ENCODE results near the gene SHISA9.

The SHISA9 gene

GRCh38 chr16:13158427-13158826 is 257.0 kb downstream of the SHISA9 start:
- Histone ChIP-seq H3K4me1 (ENCODE audit: control extremely low read depth in 1 of 4, control insufficient read depth in 4 of 4, insufficient read depth in 4 of 4, low read length in 3 of 4) (no peaks in the 10 kb centered on the region), H3K27ac (ENCODE audit: insufficient read depth in 1 of 2, low read depth in 1 of 2, low read length in 2 of 2, poor library complexity in 1 of 2, severe bottlenecking in 2 of 2) (no peak overlapping the region), H3K27me3 (replicated peaks in 2 of 5; ENCODE audit: control insufficient read depth in 4 of 5, insufficient read depth in 5 of 5, low read length in 4 of 5) (no peaks in the 10 kb centered on the region), H3K4me3 (ENCODE audit: control insufficient read depth in 1 of 7, extremely low read depth in 1 of 7, insufficient read depth in 4 of 7, low read depth in 2 of 7, low read length in 6 of 7) (no peak overlapping the region), H3K9me3 (ENCODE audit: control extremely low read depth in 1 of 5, control insufficient read depth in 4 of 5, insufficient read depth in 2 of 5, low read depth in 1 of 5, low read length in 4 of 5) (no peaks in the 10 kb centered on the region), H3K36me3 (ENCODE audit: control insufficient read depth in 4 of 4, insufficient read depth in 4 of 4, low read length in 3 of 4) (no peaks in the 10 kb centered on the region)
- ChIA-PET CTCF (no interaction called here), POLR2A (no interaction called here)
- 100% methylated on average over 1 of the region's 3 CpGs for WGBS (ENCODE audit: insufficient coverage)
- DNase-seq = no peak

- no peak for DNase-seq
- H3K27me3 ChIP-seq (replicated peaks in 2 of 5; ENCODE audit: control insufficient read depth in 4 of 5, insufficient read depth in 5 of 5, low read length in 4 of 5) = no peaks in the 10 kb centered on the region
- CTCF ChIA-PET = no interaction called here
- no peaks in the 10 kb centered on the region for H3K36me3 ChIP-seq (ENCODE audit: control insufficient read depth in 4 of 4, insufficient read depth in 4 of 4, low read length in 3 of 4)
- H3K27ac ChIP-seq (ENCODE audit: insufficient read depth in 1 of 2, low read depth in 1 of 2, low read length in 2 of 2, poor library complexity in 1 of 2, severe bottlenecking in 2 of 2) = no peak overlapping the region
- POLR2A ChIA-PET = no interaction called here
- no peaks in the 10 kb centered on the region for H3K4me1 ChIP-seq (ENCODE audit: control extremely low read depth in 1 of 4, control insufficient read depth in 4 of 4, insufficient read depth in 4 of 4, low read length in 3 of 4)
- H3K4me3 ChIP-seq (ENCODE audit: control insufficient read depth in 1 of 7, extremely low read depth in 1 of 7, insufficient read depth in 4 of 7, low read depth in 2 of 7, low read length in 6 of 7) = no peak overlapping the region
- no CpG with 5 or more reads among the region's 1 CpG for WGBS (ENCODE audit: insufficient coverage)
- H3K9me3 ChIP-seq (ENCODE audit: control extremely low read depth in 1 of 5, control insufficient read depth in 4 of 5, insufficient read depth in 2 of 5, low read depth in 1 of 5, low read length in 4 of 5) = peaks cover 0 to 8% (median 1%) of the 10 kb centered on the region in 5 experiments
These were observed 263.6 kb downstream of the SHISA9 start for GRCh38 chr16:13165024-13165423.

- CTCF ChIA-PET = no interaction called here
These were observed 266.7 kb downstream of the SHISA9 start for GRCh38 chr16:13168091-13168572.

GRCh38 chr16:13171313-13171712 is 269.9 kb downstream of the SHISA9 start:
- H3K36me3 ChIP-seq (ENCODE audit: control insufficient read depth in 4 of 4, insufficient read depth in 4 of 4, low read length in 3 of 4) = no peaks in the 10 kb centered on the region
- no peak overlapping the region for H3K4me3 ChIP-seq (ENCODE audit: control insufficient read depth in 1 of 7, extremely low read depth in 1 of 7, insufficient read depth in 4 of 7, low read depth in 2 of 7, low read length in 6 of 7)
- peaks cover 0 to 2% (median 0%) of the 10 kb centered on the region in 5 experiments for H3K27me3 ChIP-seq (replicated peaks in 2 of 5; ENCODE audit: control insufficient read depth in 4 of 5, insufficient read depth in 5 of 5, low read length in 4 of 5)
- no peak overlapping the region for H3K27ac ChIP-seq (ENCODE audit: insufficient read depth in 1 of 2, low read depth in 1 of 2, low read length in 2 of 2, poor library complexity in 1 of 2, severe bottlenecking in 2 of 2)
- DNase-seq = no peak
- H3K4me1 ChIP-seq (ENCODE audit: control extremely low read depth in 1 of 4, control insufficient read depth in 4 of 4, insufficient read depth in 4 of 4, low read length in 3 of 4) = no peaks in the 10 kb centered on the region
- CTCF ChIA-PET = no interaction called here
- POLR2A ChIA-PET = no interaction called here
- peaks cover 0 to 5% (median 0%) of the 10 kb centered on the region in 5 experiments for H3K9me3 ChIP-seq (ENCODE audit: control extremely low read depth in 1 of 5, control insufficient read depth in 4 of 5, insufficient read depth in 2 of 5, low read depth in 1 of 5, low read length in 4 of 5)
- 5% methylated on average over 2 of the region's 4 CpGs for WGBS (ENCODE audit: insufficient coverage)

More at GRCh38 chr16:13168091-13168572, 266.7 kb downstream of the SHISA9 start:
- H3K4me3 ChIP-seq (ENCODE audit: control insufficient read depth in 1 of 7, extremely low read depth in 1 of 7, insufficient read depth in 4 of 7, low read depth in 2 of 7, low read length in 6 of 7) = no peak overlapping the region
- no peaks in the 10 kb centered on the region for H3K36me3 ChIP-seq (ENCODE audit: control insufficient read depth in 4 of 4, insufficient read depth in 4 of 4, low read length in 3 of 4)
- H3K27me3 ChIP-seq (replicated peaks in 2 of 5; ENCODE audit: control insufficient read depth in 4 of 5, insufficient read depth in 5 of 5, low read length in 4 of 5) = no peaks in the 10 kb centered on the region
- peaks cover 0 to 8% (median 1%) of the 10 kb centered on the region in 5 experiments for H3K9me3 ChIP-seq (ENCODE audit: control extremely low read depth in 1 of 5, control insufficient read depth in 4 of 5, insufficient read depth in 2 of 5, low read depth in 1 of 5, low read length in 4 of 5)
- no peak overlapping the region for H3K27ac ChIP-seq (ENCODE audit: insufficient read depth in 1 of 2, low read depth in 1 of 2, low read length in 2 of 2, poor library complexity in 1 of 2, severe bottlenecking in 2 of 2)
- H3K4me1 ChIP-seq (ENCODE audit: control extremely low read depth in 1 of 4, control insufficient read depth in 4 of 4, insufficient read depth in 4 of 4, low read length in 3 of 4) = no peaks in the 10 kb centered on the region
- 93% methylated on average over 4 of the region's 4 CpGs for WGBS (ENCODE audit: insufficient coverage)
- no peak for DNase-seq
- POLR2A ChIA-PET = no interaction called here

GRCh38 chr16:13176711-13177110 is 275.3 kb downstream of the SHISA9 start:
- Histone ChIP-seq H3K9me3 (ENCODE audit: control extremely low read depth in 1 of 5, control insufficient read depth in 4 of 5, insufficient read depth in 2 of 5, low read depth in 1 of 5, low read length in 4 of 5) (no peaks in the 10 kb centered on the region), H3K36me3 (ENCODE audit: control insufficient read depth in 4 of 4, insufficient read depth in 4 of 4, low read length in 3 of 4) (no peaks in the 10 kb centered on the region), H3K27me3 (replicated peaks in 2 of 5; ENCODE audit: control insufficient read depth in 4 of 5, insufficient read depth in 5 of 5, low read length in 4 of 5) (peaks cover 0 to 20% (median 2%) of the 10 kb centered on the region in 5 experiments), H3K27ac (ENCODE audit: insufficient read depth in 1 of 2, low read depth in 1 of 2, low read length in 2 of 2, poor library complexity in 1 of 2, severe bottlenecking in 2 of 2) (no peak overlapping the region), H3K4me1 (ENCODE audit: control extremely low read depth in 1 of 4, control insufficient read depth in 4 of 4, insufficient read depth in 4 of 4, low read length in 3 of 4) (no peaks in the 10 kb centered on the region), H3K4me3 (ENCODE audit: control insufficient read depth in 1 of 7, extremely low read depth in 1 of 7, insufficient read depth in 4 of 7, low read depth in 2 of 7, low read length in 6 of 7) (no peak overlapping the region)
- POLR2A ChIA-PET = no interaction called here
- CTCF ChIA-PET = no interaction called here
- 39% methylated on average over 2 of the region's 3 CpGs for WGBS (ENCODE audit: insufficient coverage)
- DNase-seq = no peak

- Histone ChIP-seq H3K9me3 (ENCODE audit: control extremely low read depth in 1 of 5, control insufficient read depth in 4 of 5, insufficient read depth in 2 of 5, low read depth in 1 of 5, low read length in 4 of 5) (peaks cover 0 to 3% (median 0%) of the 10 kb centered on the region in 5 experiments), H3K36me3 (ENCODE audit: control insufficient read depth in 4 of 4, insufficient read depth in 4 of 4, low read length in 3 of 4) (no peaks in the 10 kb centered on the region), H3K27me3 (replicated peaks in 2 of 5; ENCODE audit: control insufficient read depth in 4 of 5, insufficient read depth in 5 of 5, low read length in 4 of 5) (peaks cover 0 to 20% (median 2%) of the 10 kb centered on the region in 5 experiments), H3K4me3 (ENCODE audit: control insufficient read depth in 1 of 7, extremely low read depth in 1 of 7, insufficient read depth in 4 of 7, low read depth in 2 of 7, low read length in 6 of 7) (no peak overlapping the region), H3K27ac (ENCODE audit: insufficient read depth in 1 of 2, low read depth in 1 of 2, low read length in 2 of 2, poor library complexity in 1 of 2, severe bottlenecking in 2 of 2) (no peak overlapping the region), H3K4me1 (ENCODE audit: control extremely low read depth in 1 of 4, control insufficient read depth in 4 of 4, insufficient read depth in 4 of 4, low read length in 3 of 4) (no peaks in the 10 kb centered on the region)
- CTCF ChIA-PET = no interaction called here
- DNase-seq = no peak
- WGBS (ENCODE audit: insufficient coverage) = 18% methylated on average over 5 of the region's 8 CpGs
- POLR2A ChIA-PET = no interaction called here
These were observed 276.9 kb downstream of the SHISA9 start for GRCh38 chr16:13178318-13178717.

- no peak overlapping the region for H3K27ac ChIP-seq (ENCODE audit: insufficient read depth in 1 of 2, low read depth in 1 of 2, low read length in 2 of 2, poor library complexity in 1 of 2, severe bottlenecking in 2 of 2)
- no peaks in the 10 kb centered on the region for H3K4me1 ChIP-seq (ENCODE audit: control extremely low read depth in 1 of 4, control insufficient read depth in 4 of 4, insufficient read depth in 4 of 4, low read length in 3 of 4)
- H3K27me3 ChIP-seq (replicated peaks in 2 of 5; ENCODE audit: control insufficient read depth in 4 of 5, insufficient read depth in 5 of 5, low read length in 4 of 5) = peaks cover 0 to 17% (median 2%) of the 10 kb centered on the region in 5 experiments
- WGBS (ENCODE audit: insufficient coverage) = 84% methylated on average over 3 of the region's 3 CpGs
- no peak overlapping the region for H3K4me3 ChIP-seq (ENCODE audit: control insufficient read depth in 1 of 7, extremely low read depth in 1 of 7, insufficient read depth in 4 of 7, low read depth in 2 of 7, low read length in 6 of 7)
- DNase-seq = no peak
- ChIA-PET CTCF (no interaction called here), POLR2A (no interaction called here)
- peaks cover 0 to 6% (median 0%) of the 10 kb centered on the region in 5 experiments for H3K9me3 ChIP-seq (ENCODE audit: control extremely low read depth in 1 of 5, control insufficient read depth in 4 of 5, insufficient read depth in 2 of 5, low read depth in 1 of 5, low read length in 4 of 5)
- H3K36me3 ChIP-seq (ENCODE audit: control insufficient read depth in 4 of 4, insufficient read depth in 4 of 4, low read length in 3 of 4) = no peaks in the 10 kb centered on the region
These were observed 280.0 kb downstream of the SHISA9 start for GRCh38 chr16:13181432-13181831.

All from common myeloid progenitor, CD34-positive (primary cell).